Measurements from ENCODE around the gene CTSL. TPM values are rescaled to one million over a fixed set of nuclear protein-coding genes. Genes with fewer than 3 reads are reported as not detected.

The CTSL gene
- total RNA-seq, 4 donors from 2014 or later, result 71.4 to 387 (median 94.5) TPM

DNA sequence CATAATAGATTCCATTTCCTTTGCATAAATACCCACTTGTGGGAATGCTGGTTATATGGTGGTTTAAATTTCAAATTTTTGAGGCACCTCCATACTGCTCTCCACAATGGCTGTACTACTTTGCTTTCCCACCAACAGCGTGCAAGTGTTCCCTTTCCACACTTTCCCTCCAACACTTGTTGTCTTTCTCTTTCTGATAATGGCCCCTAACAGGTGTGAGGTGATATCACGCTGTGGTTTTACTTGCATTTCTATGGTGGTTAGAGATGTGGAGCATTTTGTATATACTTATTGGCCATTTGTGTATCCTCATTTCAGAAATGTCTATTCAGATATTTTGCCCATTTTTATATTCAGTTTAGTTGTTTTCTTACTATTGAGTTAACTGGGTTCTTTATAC is 34.6 kb downstream of the CTSL start:
- no peak overlapping the region for H3K4me3 ChIP-seq
- TF ChIP-seq CTCF (IDR thresholded peaks at IDR 0.05) (no peak), POLR2A (IDR thresholded peaks at IDR 0.05; ENCODE audit: low read depth) (no peak), EP300 (IDR thresholded peaks at IDR 0.05) (no peak), POLR2AphosphoS5 (IDR thresholded peaks at IDR 0.05) (no peak)
- no peaks in the 10 kb centered on the region for H3K9me3 ChIP-seq
- no peak overlapping the region for H3K27ac ChIP-seq (replicated peaks in 1 of 4)
- DNase-seq (ENCODE audit: extremely low spot score), result no peak
- WGBS, result 84% methylated on average over 2 of the region's 2 CpGs
- H3K27me3 ChIP-seq, result no peaks in the 10 kb centered on the region
- H3K36me3 ChIP-seq, result no peaks in the 10 kb centered on the region
- H3K4me1 ChIP-seq, result no peaks in the 10 kb centered on the region
- intact Hi-C loops (cut with DNase I), result no loop called here

- intact Hi-C loops (cut with DNase I), result no loop called here
- H3K4me1 ChIP-seq, result peaks cover 0 to 4% (median 0%) of the 10 kb centered on the region in 4 donors
- H3K36me3 ChIP-seq, result no peaks in the 10 kb centered on the region
- no peaks in the 10 kb centered on the region for H3K27me3 ChIP-seq
- H3K4me3 ChIP-seq, result no peak overlapping the region
- 86% methylated on average over 6 of the region's 6 CpGs for whole genome bisulfite sequencing
- DNase-seq (ENCODE audit: extremely low spot score), result no peak
- TF ChIP-seq POLR2AphosphoS5 (IDR thresholded peaks at IDR 0.05), result no peak
- TF ChIP-seq POLR2A (IDR thresholded peaks at IDR 0.05; ENCODE audit: low read depth), result no peak
- TF ChIP-seq EP300 (IDR thresholded peaks at IDR 0.05), result no peak
- no peak for TF ChIP-seq CTCF (IDR thresholded peaks at IDR 0.05)
- H3K27ac ChIP-seq (replicated peaks in 1 of 4), result no peak overlapping the region
- H3K9me3 ChIP-seq, result no peaks in the 10 kb centered on the region
These were observed 37.4 kb downstream of the CTSL start for GRCh38 chr9:87763286-87763685.

DNA sequence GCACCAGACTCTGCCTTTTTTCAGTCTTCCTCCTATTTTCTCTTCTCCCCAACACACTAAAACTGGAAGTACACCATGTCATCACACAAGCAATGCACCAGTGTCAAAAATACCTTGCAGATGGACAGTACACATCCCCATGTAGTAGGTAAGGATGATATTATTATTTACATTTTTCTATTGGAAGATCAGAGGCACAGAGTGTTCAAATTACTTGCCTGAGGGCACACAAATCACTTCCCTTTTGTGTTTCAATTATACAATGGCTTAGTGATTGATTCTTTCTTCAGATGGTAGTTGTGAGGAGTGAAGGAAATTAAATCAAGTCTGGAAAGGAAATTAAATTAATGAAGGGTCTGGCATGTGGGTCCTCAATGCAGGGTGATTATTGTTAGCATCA is 39.6 kb downstream of the CTSL start:
- no peak for DNase-seq (ENCODE audit: extremely low spot score)
- intact Hi-C loops (cut with DNase I), result no loop called here
- no peak overlapping the region for H3K4me3 ChIP-seq
- no peak overlapping the region for H3K27ac ChIP-seq (replicated peaks in 1 of 4)
- H3K36me3 ChIP-seq, result no peaks in the 10 kb centered on the region
- no peak for TF ChIP-seq EP300 (IDR thresholded peaks at IDR 0.05)
- no peak for TF ChIP-seq POLR2AphosphoS5 (IDR thresholded peaks at IDR 0.05)
- TF ChIP-seq POLR2A (IDR thresholded peaks at IDR 0.05; ENCODE audit: low read depth), result no peak
- no peak for TF ChIP-seq CTCF (IDR thresholded peaks at IDR 0.05)
- peaks cover 0 to 4% (median 0%) of the 10 kb centered on the region in 4 donors for H3K4me1 ChIP-seq
- H3K27me3 ChIP-seq, result peaks cover 0 to 4% (median 0%) of the 10 kb centered on the region in 4 donors
- no peaks in the 10 kb centered on the region for H3K9me3 ChIP-seq

GRCh38 chr9:87766697-87767096 is 40.8 kb downstream of the CTSL start:
- 65% methylated on average over 1 of the region's 1 CpG for WGBS
- no peak for DNase-seq (ENCODE audit: extremely low spot score)
- peaks cover 0 to 4% (median 0%) of the 10 kb centered on the region in 4 donors for H3K4me1 ChIP-seq
- TF ChIP-seq POLR2AphosphoS5 (IDR thresholded peaks at IDR 0.05) (no peak), CTCF (IDR thresholded peaks at IDR 0.05) (no peak), POLR2A (IDR thresholded peaks at IDR 0.05; ENCODE audit: low read depth) (no peak), EP300 (IDR thresholded peaks at IDR 0.05) (no peak)
- H3K27me3 ChIP-seq, result peaks cover 0 to 16% (median 0%) of the 10 kb centered on the region in 4 donors
- intact Hi-C loops (cut with DNase I), result no loop called here
- no peak overlapping the region for H3K27ac ChIP-seq (replicated peaks in 1 of 4)
- H3K36me3 ChIP-seq, result no peaks in the 10 kb centered on the region
- no peaks in the 10 kb centered on the region for H3K9me3 ChIP-seq
- no peak overlapping the region for H3K4me3 ChIP-seq

GRCh38 chr9:87770616-87771315 is 44.8 kb downstream of the CTSL start:
- Histone ChIP-seq H3K27me3 (peaks cover 0 to 19% (median 0%) of the 10 kb centered on the region in 4 donors), H3K9me3 (no peaks in the 10 kb centered on the region), H3K36me3 (no peaks in the 10 kb centered on the region), H3K4me1 (peaks cover 0 to 4% (median 0%) of the 10 kb centered on the region in 4 donors), H3K27ac (replicated peaks in 1 of 4) (no peak overlapping the region), H3K4me3 (no peak overlapping the region)
- no peak for DNase-seq (ENCODE audit: extremely low spot score)
- intact Hi-C loops (cut with DNase I), result no loop called here
- WGBS, result 66% methylated on average over 18 of the region's 18 CpGs
- TF ChIP-seq CTCF (IDR thresholded peaks at IDR 0.05) (no peak), POLR2A (IDR thresholded peaks at IDR 0.05; ENCODE audit: low read depth) (no peak), POLR2AphosphoS5 (IDR thresholded peaks at IDR 0.05) (no peak), EP300 (IDR thresholded peaks at IDR 0.05) (no peak)

All from esophagus muscularis mucosa (tissue), 4 donors.